Breast epithelium (tissue), 3 donors: Measurements from ENCODE around the gene URGCP.

Experiments used
- CTCF ChIP-seq, 3 donors: fragments of 450-650 bp; IDR thresholded peaks; one replicate each; pipeline ENCODE4 v1.5.1; 2016 to 2017; ENCODE audit warnings: antibody characterized with exemption in 3 of 3, mild to moderate bottlenecking in 3 of 3, moderate library complexity in 3 of 3
- POLR2A ChIP-seq: fragments of 450-650 bp; IDR thresholded peaks from one replicate; pipeline ENCODE4 v1.6.1; 2016; ENCODE audit warnings: antibody characterized with exemption, mild to moderate bottlenecking, moderate library complexity
- POLR2AphosphoS5 ChIP-seq, 3 donors: sonication (generic); formaldehyde crosslinking; IDR thresholded peaks; one replicate each; pipeline ENCODE4 v1.6.1; 2017; ENCODE audit warnings: antibody characterized with exemption in 3 of 3

- no peak for TF ChIP-seq CTCF (IDR thresholded peaks at IDR 0.05)
- TF ChIP-seq POLR2A, result no peak
- TF ChIP-seq POLR2AphosphoS5 (IDR thresholded peaks at IDR 0.05), result no peak
Observed at GRCh38 chr7:43904533-43905208, 1.7 kb downstream of the URGCP start.
